Stomach (tissue), 9 donors: Measurements from ENCODE around the gene CAB39. TPM values are rescaled to one million over a fixed set of nuclear protein-coding genes. Genes with fewer than 3 reads are reported as not detected.
A peak's percentile ranks its signal among the peaks of the same experiment; 100 is the strongest.

ENCODE experiments used
- DNase-seq, 2 donors: peaks; one replicate each; pipeline versions ENCODE4 v3.0.0 to v3.0.0-alpha.2; 2013 to 2019
- H3K27ac ChIP-seq, 5 donors: fragments of 200-600 bp in 4 of 5; sonication (generic) in 4 of 5; one replicate each; pipeline ENCODE4 v1.5.1; 2013 to 2019; ENCODE audit warnings: mild to moderate bottlenecking in 1 of 5, moderate library complexity in 1 of 5
- H3K27me3 ChIP-seq, 3 donors: fragments of 200-600 bp; sonication (generic); one replicate each; pipeline ENCODE4 v1.5.1; 2017 to 2019; ENCODE audit warnings: mixed run types in 1 of 3
- H3K36me3 ChIP-seq, 4 donors: fragments of 200-600 bp; sonication (generic); 1 replicate in 3 of 4; 2 replicates in 1 of 4; pipeline ENCODE4 v1.5.1; 2016 to 2019
- H3K4me1 ChIP-seq, 4 donors: fragments of 200-600 bp; sonication (generic); one replicate each; pipeline ENCODE4 v1.5.1; 2016 to 2019
- H3K4me3 ChIP-seq, 4 donors: fragments of 200-600 bp; sonication (generic) in 3 of 4; one replicate each; pipeline ENCODE4 v1.5.1; 2016 to 2019; ENCODE audit warnings: mild to moderate bottlenecking in 1 of 4
- H3K9me3 ChIP-seq, 4 donors: fragments of 200-600 bp; sonication (generic); one replicate each; pipeline ENCODE4 v1.5.1; 2016 to 2019
- EP300 ChIP-seq: sonication (generic); formaldehyde crosslinking; IDR thresholded peaks from one replicate; pipeline ENCODE4 v1.6.1; 2017; ENCODE audit warnings: antibody characterized with exemption
- POLR2A ChIP-seq, 4 donors: fragments of 450-650 bp; IDR thresholded peaks; one replicate each; pipeline ENCODE4 v1.6.1; 2016; ENCODE audit warnings: antibody characterized with exemption in 4 of 4, control low read depth in 2 of 4, mild to moderate bottlenecking in 1 of 4, moderate library complexity in 1 of 4
- POLR2AphosphoS5 ChIP-seq, 3 donors: sonication (generic); formaldehyde crosslinking; IDR thresholded peaks; one replicate each; pipeline ENCODE4 v1.6.1; 2016; ENCODE audit warnings: antibody characterized with exemption in 3 of 3
- WGBS, 5 donors: extraction: QIAGEN DNeasy Blood & Tissue Kit in 3 of 5; methylation state at CpG; one replicate each; pipeline versions ENCODE4 v1.1.5 to v1.1.7; 2013 to 2018; 5-methylcytosine and 5-hydroxymethylcytosine counted together
- intact Hi-C: fragments of 100-400 bp; cut with DNase I; formaldehyde crosslinking; loops from one replicate; pipeline ENCODE4 v1.15.1; 2023; ENCODE audit warnings: low total_unique reads
- polyA plus RNA-seq, 3 donors: library from polyadenylated mRNA; stranded (reverse); fragments of 200-250 nt; gene quantifications; one replicate each; pipeline ENCODE4 v1.2.3, GENCODE V29; 2013
- total RNA-seq, 5 donors: library from RNA; depleted of rRNA; stranded (reverse); fragments of >200 nt; gene quantifications; one replicate each; pipeline versions ENCODE4 v1.1.0 to v1.2.3, GENCODE V29; 2014 to 2016
- TF ChIP-seq, protein P1 (sequence below), 7 experiments: fragments of 450-650 bp in 4 of 7; fragments of 200-600 bp in 3 of 7; sonication (generic) in 3 of 7; IDR thresholded peaks; one replicate each; pipeline ENCODE4 v1.5.1; 2016 to 2019; ENCODE audit warnings: antibody characterized with exemption in 7 of 7, control low read depth in 2 of 7, mild to moderate bottlenecking in 1 of 7
- donor health status: healthy with polysubstance abuse.
- donor health status: Bipolar disorder and iron deficiency.
- donor health status: healthy.

The CAB39 gene
- total and polyA plus RNA-seq, 8 donors, result 21.8 to 126 (median 84.5) TPM

- Histone ChIP-seq H3K27me3 (no peaks in the 10 kb centered on the region), H3K4me3 (no peak overlapping the region), H3K9me3 (no peaks in the 10 kb centered on the region), H3K36me3 (no peaks in the 10 kb centered on the region), H3K27ac (peak overlapping the region in 1 of 5 donors; percentile 54), H3K4me1 (peaks cover 0 to 52% (median 13%) of the 10 kb centered on the region in 4 donors)
- no peak for DNase-seq
- intact Hi-C loops, result no loop called here
- no peak for TF ChIP-seq POLR2AphosphoS5 (IDR thresholded peaks at IDR 0.05)
- TF ChIP-seq POLR2A (IDR thresholded peaks at IDR 0.05), result no peak
- no peak for TF ChIP-seq EP300
- TF ChIP-seq, protein P1, sequence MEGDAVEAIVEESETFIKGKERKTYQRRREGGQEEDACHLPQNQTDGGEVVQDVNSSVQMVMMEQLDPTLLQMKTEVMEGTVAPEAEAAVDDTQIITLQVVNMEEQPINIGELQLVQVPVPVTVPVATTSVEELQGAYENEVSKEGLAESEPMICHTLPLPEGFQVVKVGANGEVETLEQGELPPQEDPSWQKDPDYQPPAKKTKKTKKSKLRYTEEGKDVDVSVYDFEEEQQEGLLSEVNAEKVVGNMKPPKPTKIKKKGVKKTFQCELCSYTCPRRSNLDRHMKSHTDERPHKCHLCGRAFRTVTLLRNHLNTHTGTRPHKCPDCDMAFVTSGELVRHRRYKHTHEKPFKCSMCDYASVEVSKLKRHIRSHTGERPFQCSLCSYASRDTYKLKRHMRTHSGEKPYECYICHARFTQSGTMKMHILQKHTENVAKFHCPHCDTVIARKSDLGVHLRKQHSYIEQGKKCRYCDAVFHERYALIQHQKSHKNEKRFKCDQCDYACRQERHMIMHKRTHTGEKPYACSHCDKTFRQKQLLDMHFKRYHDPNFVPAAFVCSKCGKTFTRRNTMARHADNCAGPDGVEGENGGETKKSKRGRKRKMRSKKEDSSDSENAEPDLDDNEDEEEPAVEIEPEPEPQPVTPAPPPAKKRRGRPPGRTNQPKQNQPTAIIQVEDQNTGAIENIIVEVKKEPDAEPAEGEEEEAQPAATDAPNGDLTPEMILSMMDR (IDR thresholded peaks at IDR 0.05), result no peak
- WGBS, 5 donors, result 66 to 87% (median 77%) methylated on average over 2 of the region's 2 CpGs
Observed at GRCh38 chr2:230668939-230669303, 43.7 kb upstream of the CAB39 start.

- Histone ChIP-seq H3K4me3 (no peak overlapping the region), H3K27me3 (no peaks in the 10 kb centered on the region), H3K36me3 (no peaks in the 10 kb centered on the region), H3K4me1 (peaks cover 0 to 46% (median 12%) of the 10 kb centered on the region in 4 donors), H3K9me3 (no peaks in the 10 kb centered on the region), H3K27ac (peak overlapping the region in 1 of 5 donors; percentile 54)
- DNase-seq, result no peak
- TF ChIP-seq, protein P1 (IDR thresholded peaks at IDR 0.05), result no peak
- TF ChIP-seq EP300 (no peak), POLR2AphosphoS5 (IDR thresholded peaks at IDR 0.05) (no peak), POLR2A (IDR thresholded peaks at IDR 0.05) (no peak)
- 87 to 95% (median 88%) methylated on average over 8 of the region's 8 CpGs for WGBS, 5 donors
- intact Hi-C loops, result no loop called here
Observed at GRCh38 chr2:230669386-230669950, 43.2 kb upstream of the CAB39 start.

DNA sequence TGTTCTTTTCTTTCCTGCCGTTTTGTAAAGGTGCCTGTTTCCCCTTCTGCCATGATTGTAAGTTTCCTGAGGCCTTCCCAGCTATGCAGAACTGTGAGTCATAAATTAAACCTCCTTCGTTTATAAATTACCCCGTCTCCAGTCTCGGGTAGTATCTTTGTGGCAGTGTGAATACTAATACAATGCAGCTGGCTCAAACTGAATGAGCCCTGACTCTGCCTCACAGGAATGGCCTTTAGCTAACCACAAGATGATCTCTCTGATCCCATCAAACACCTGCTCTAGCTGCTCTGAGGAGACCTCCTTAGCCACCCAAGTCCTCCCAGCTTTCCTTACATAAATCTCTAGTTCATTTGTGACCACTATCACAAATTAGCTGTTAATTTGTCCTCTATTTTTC, 41.5 kb upstream of the CAB39 start:
- H3K4me3 ChIP-seq, result no peak overlapping the region

GRCh38 chr2:230672836-230673235, 39.8 kb upstream of the CAB39 start:
- no peak overlapping the region for H3K27ac ChIP-seq
- H3K36me3 ChIP-seq, result no peaks in the 10 kb centered on the region
- H3K9me3 ChIP-seq, result peaks cover 0 to 3% (median under 1%) of the 10 kb centered on the region in 4 donors
- TF ChIP-seq POLR2A (IDR thresholded peaks at IDR 0.05) (no peak), EP300 (no peak), POLR2AphosphoS5 (IDR thresholded peaks at IDR 0.05) (no peak)
- TF ChIP-seq, protein P1 (IDR thresholded peaks at IDR 0.05), result no peak
- DNase-seq, result no peak
- peaks cover 0 to 15% (median 7%) of the 10 kb centered on the region in 4 donors for H3K4me1 ChIP-seq
- WGBS, 5 donors, result 88 to 95% (median 94%) methylated on average over 12 of the region's 12 CpGs
- H3K27me3 ChIP-seq, result no peaks in the 10 kb centered on the region
- no peak overlapping the region for H3K4me3 ChIP-seq
- intact Hi-C loops, result no loop called here

More for the DNA sequence above, 41.5 kb upstream of the CAB39 start:
- no peak overlapping the region for H3K27ac ChIP-seq
- 25 to 48% (median 31%) methylated on average over 4 of the region's 4 CpGs for WGBS, 5 donors
- TF ChIP-seq EP300 (no peak), POLR2A (IDR thresholded peaks at IDR 0.05) (no peak), POLR2AphosphoS5 (IDR thresholded peaks at IDR 0.05) (no peak)
- TF ChIP-seq, protein P1 (IDR thresholded peaks at IDR 0.05), result no peak
- no peaks in the 10 kb centered on the region for H3K9me3 ChIP-seq
- no peak for DNase-seq
- H3K4me1 ChIP-seq, result peaks cover 0 to 30% (median 11%) of the 10 kb centered on the region in 4 donors
- no peaks in the 10 kb centered on the region for H3K27me3 ChIP-seq
- intact Hi-C loops, result no loop called here
- no peaks in the 10 kb centered on the region for H3K36me3 ChIP-seq
